Fibroblast of skin of scalp (primary cell): Measurements from ENCODE around the gene ITGAD.
"Not testable (repeated sequence)": the region's sequence is repeated elsewhere in the genome, so short reads cannot be mapped to it uniquely, and the experiment has no call there.

Experiments
- DNase-seq: peaks from one replicate; pipeline ENCODE4 v3.0.0-alpha.2; 2013

ITGAD gene

DNA sequence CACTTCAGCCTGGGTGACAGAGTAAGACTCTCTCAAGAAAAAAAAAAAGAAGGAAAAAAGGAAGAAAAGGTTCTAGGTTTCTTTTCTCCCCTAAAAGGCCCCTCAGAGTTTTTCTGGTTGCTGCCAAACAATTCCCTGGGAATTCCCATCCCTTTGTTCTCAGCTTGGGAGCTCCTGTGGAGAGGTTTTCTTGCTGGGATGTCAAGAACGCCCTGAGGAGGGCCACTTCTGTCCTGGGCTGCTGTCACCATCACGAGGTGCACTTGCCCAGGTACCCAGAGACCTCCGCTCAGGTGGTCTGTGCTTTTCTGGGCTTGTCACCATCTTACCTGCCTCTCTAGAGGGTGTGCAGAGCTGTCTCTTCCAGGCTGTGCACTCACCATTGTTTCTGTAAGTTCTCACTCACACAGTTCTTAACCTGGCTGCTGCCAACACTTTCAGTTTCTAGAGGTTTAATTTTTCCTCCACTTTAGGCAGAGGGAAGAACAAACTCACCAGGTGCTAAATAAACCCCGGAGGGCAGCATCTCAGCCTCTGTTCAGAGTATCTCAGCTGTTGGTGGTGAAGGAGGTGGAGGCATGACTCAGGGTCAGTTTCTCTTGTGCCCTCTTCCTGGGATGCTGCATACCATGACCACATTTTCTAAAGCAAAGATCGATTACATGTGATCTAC, 37.4 kb downstream of the ITGAD start:
- DNase-seq = no peak

DNA sequence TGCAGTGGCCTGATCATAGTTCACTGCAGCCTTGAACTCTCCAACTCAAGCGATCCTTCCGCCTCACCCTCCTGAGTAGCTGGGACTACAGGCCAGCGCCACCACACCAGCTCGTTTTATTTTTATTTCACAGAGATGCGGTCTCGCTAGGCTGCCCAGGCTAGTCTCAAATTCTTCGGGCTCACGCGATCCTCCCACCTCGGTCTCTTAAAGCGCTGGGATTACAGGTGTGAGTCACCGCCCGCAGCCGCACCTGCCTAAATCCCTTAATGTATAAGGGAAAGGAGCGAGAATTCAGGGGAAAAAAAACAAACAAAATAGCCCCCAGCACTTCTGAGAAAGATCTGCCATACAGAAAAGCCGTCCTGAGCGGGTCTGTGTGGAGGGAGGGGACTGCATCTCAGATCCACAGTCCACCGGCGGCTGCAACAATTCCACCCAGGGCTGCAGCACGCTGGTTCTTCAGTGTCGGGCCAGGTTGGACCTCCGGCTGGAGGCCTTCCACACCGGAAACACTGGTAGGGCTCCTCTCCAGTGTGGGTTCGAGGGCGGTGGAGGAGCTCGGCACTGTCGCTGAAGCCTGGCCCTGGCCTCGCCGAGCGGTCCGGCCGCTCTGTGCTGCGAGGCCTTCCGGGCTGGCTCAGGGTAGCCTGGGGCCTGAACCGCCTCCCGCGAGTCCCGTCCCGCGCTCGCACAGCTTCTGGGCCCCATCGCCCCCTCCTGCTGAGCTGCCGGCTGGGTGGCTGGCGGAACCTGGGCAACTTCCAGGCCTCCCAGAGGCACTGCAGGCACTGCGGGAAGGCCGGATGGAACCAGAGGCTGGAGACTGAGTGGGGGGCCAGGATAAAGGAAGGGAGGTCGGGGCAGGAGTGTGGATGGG, 42.4 kb downstream of the ITGAD start:
- no peak for DNase-seq

GRCh38 chr16:31436221-31437045, 43.3 kb downstream of the ITGAD start:
- DNase-seq = no peak

DNA sequence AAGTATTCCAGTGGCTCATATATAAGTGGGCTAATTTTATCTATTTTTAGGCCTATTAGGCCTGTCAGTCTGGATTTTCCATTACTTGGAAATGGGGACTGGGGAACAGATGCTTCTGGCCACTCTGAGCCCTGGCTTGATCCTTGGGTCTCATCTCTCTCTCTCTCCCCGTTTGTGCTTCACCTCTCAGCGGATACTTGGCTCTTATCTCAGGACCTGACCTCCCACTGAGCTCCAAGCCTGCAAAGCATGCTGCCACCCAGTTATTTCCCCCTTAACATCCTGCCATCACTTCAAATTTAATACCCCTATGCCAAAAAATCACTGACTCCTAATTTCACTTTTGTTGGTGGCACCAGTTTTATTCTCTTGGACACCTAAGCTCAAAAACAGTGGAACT, 45.3 kb downstream of the ITGAD start:
- no peak for DNase-seq

DNA sequence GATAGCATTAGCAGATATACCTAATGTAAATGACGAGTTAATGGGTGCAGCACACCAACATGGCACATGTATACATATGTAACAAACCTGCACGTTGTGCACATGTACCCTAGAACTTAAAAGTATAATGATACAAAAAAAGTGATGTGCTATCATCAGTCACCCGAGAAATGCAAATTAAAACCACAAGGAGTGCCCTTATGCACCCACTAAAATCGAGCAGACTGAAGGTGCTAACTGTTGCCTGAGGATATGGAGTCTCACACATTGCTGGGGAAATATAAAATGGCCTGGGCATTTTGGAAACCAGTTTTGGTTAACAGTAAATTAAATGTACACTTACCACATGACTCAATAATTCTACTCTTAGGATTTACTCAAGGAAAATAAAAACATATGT, 45.9 kb downstream of the ITGAD start:
- DNase-seq = not testable (repeated sequence)

- no peak for DNase-seq
Measured at GRCh38 chr16:31439519-31439918, 46.4 kb downstream of the ITGAD start.

- peak; percentile 39 for DNase-seq
Measured at GRCh38 chr16:31440516-31441184, 47.5 kb downstream of the ITGAD start.

DNA sequence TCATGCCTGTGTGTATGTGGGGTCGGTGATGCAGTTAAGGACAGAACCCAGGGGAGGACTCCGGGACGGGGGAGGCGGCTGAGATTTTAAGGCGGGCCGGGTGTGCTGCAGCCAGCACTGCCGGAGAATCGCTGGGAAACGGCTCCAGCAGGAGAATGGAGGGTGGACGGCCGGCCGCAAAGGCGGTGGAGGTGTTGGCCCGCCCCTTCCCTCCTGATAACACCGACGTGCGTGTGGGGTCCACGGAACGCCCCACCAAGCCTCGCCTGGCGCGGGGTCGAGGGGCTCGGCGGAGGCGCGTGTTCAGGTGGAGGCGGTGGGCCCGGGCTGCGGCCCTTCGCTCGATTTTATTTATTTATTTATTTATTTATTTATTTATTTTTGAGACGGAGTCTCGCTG, 48.8 kb downstream of the ITGAD start:
- no peak for DNase-seq

GRCh38 chr16:31445931-31446330, 52.8 kb downstream of the ITGAD start:
- not testable (repeated sequence) for DNase-seq

DNA sequence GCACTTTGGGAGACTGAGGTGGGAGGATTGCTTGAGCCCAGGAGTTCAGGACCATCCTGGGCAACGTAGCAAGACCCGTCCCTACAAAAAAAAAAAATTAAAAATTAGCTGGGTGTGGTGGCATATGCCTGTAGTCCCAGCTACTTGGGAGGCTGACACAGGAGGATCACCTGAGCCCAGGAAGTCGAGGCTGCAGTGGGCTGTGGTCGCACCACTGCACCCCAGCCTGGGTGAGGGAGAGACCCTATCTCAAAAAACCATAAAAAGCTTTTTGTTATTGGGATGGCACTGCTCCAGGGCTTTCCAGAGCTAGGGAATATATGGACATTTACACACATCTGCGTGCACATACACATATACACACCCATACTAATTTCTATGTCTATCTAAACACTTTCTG, 58.1 kb downstream of the ITGAD start:
- DNase-seq = no peak

DNA sequence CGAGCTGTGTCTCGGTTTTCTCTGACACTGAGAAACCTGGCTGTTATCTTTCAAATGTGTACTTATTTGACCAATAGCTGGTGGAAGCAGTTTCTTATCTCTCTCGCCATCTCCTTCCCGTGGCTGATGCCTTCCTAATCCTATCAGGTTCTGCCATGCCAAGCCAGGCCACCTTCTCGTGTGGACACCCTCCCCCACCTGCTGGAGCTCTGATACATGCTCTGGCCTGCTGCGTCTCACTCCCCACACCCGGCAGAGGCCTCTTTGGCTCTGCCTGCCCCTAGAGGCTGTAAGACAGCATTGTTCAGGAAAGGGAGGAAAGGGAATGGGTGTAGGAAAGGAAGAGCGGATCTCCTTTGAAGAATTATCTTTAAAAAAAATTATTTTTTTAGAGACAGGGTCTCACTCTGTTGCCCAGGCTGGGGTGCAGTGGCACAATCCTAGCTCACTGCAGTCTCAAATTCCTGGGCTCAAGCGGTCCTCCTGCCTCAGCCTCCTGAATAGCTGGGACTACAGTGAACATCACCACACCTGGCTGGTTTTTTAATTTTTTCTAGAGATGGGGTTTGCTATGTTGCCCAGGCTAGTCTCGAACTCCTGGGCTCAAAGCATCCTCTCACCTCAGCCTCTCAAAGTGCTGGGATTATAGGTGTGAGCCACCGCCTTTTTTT, 58.7 kb downstream of the ITGAD start:
- peak; percentile 82 for DNase-seq

- DNase-seq = peak; percentile 95
Measured at GRCh38 chr16:31452631-31453106, 59.5 kb downstream of the ITGAD start.

GRCh38 chr16:31453255-31454204, 60.4 kb downstream of the ITGAD start:
- peak; percentile 78 for DNase-seq

- DNase-seq = no peak
Measured at GRCh38 chr16:31455601-31456314, 62.6 kb downstream of the ITGAD start.

DNA sequence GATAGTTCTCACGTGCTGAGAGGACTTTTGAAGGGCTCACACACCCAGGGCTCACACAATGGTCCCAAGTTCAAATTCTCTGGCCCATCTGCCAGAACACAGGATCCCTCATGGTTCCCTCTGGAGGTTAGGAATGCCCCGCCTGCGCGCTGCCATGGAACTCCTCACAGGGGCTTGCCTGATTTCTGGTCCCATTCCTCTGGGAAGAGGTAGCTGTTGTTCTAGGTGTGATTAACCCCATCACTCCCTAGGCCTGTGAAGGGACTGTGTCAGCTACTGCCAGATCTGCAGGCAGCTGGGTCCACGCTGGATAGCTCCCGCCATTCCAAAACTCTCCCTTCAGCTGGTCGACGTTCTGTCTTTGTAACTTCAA, 63.8 kb downstream of the ITGAD start:
- DNase-seq = no peak

DNA sequence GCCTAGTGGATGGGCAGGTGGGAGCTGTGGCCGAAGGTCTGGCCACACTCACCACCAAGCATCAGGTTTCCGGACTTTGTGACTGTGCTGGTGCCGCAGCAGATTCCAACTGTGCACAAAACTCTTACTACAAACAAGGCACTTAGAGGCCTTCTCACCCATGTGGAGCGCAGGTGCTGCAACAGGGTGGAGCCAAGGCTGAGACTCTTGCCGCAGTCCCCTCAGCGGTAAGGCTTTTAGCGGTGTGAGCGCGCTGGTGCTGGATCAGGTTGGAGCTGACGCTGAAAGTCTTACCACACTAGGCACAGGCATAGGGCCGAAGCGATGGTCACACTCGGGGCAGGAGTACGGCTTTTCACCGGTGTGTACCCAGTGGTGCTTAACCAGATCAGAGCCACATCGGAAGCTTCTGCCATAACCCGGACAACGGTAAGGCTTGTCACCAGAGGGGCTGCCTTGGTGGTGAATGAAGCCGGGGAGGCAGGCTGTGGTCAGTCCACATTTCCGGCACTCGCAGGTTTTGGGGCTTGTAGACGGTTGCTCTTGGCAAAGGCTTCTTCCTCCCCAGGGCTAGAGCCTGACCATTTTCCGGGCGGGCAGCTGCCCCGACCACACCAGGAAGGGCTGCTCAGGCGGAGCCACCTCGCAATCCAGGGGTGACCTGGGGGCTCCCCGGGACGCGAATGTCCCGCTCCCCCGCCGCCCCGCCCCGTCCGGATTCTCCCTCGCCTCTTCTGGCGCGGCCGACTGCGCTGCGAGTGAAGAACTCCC, 65.1 kb downstream of the ITGAD start:
- no peak for DNase-seq

GRCh38 chr16:31458844-31459686, 65.9 kb downstream of the ITGAD start, which contains the start of gene ARMC5:
Gene ARMC5 (plus strand): TSS chr16:31459501. CDS start chr16:31459525, 24 bp downstream.
- peak; percentile 99 for DNase-seq
